ENCODE data around the gene RAPGEF5.

DNA sequence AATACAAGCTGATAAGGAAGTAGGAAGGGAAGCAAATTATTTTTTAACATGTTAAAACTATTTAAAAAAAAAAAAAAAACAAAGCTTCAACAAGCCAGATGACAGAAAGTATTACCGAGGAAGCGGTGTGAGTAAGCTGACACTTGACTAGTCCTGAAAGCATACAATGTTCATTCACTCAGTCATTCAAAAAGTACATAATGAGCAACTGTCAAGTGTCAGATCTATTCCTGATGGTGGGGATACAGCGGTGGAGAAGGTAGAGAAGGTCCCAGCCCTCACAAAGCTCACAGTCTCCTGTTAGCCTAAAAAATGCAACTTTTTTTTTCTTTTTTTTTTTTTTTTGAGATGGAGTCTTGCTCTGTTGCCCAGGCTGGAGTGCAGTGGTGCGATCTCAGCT, 40.0 kb downstream of the RAPGEF5 start:
- TF ChIP-seq, protein P1, sequence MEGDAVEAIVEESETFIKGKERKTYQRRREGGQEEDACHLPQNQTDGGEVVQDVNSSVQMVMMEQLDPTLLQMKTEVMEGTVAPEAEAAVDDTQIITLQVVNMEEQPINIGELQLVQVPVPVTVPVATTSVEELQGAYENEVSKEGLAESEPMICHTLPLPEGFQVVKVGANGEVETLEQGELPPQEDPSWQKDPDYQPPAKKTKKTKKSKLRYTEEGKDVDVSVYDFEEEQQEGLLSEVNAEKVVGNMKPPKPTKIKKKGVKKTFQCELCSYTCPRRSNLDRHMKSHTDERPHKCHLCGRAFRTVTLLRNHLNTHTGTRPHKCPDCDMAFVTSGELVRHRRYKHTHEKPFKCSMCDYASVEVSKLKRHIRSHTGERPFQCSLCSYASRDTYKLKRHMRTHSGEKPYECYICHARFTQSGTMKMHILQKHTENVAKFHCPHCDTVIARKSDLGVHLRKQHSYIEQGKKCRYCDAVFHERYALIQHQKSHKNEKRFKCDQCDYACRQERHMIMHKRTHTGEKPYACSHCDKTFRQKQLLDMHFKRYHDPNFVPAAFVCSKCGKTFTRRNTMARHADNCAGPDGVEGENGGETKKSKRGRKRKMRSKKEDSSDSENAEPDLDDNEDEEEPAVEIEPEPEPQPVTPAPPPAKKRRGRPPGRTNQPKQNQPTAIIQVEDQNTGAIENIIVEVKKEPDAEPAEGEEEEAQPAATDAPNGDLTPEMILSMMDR (conservative IDR thresholded peaks at IDR 0.05; ENCODE audit: low read depth, low read length): no peak
- no peak for TF ChIP-seq EZH2phosphoT487 (IDR thresholded peaks at IDR 0.05; ENCODE audit: borderline replicate concordance, low read length)
- no peak for TF ChIP-seq EZH2 (IDR thresholded peaks at IDR 0.05; ENCODE audit: low read length, unreplicated experiment)

Measured in PC-3 (cell line).